GM12878 (cell line): Measurements from ENCODE around the gene TUBGCP3. TPM values are rescaled to one million over a fixed set of nuclear protein-coding genes. Genes with fewer than 3 reads are reported as not detected.

Experiments
- ATAC-seq: fragments of 200-7000 bp; cut with Tn5 transposase; 3 replicates; pipeline ENCODE4 v1.9.1; 2020; ENCODE audit warnings: mild to moderate bottlenecking, moderate library complexity
- BruUV-seq: library from RNA; stranded (reverse); fragments of 400-500 nt; replicated peaks from 2 replicates; lab custom pipeline; 2021; lab: Mats Ljungman, UMichigan
- CTCF ChIA-PET: fragments of 300-600 bp; sonication (Branson Sonifier 250); formaldehyde crosslinking; extraction: SDS; loops from one replicate; lab custom pipeline; 2021; ENCODE audit warnings: inconsistent platforms; lab: Yijun Ruan, JAX
- POLR2A ChIA-PET: fragments of 350-600 bp; formaldehyde crosslinking; extraction: SDS; loops from one replicate; lab custom pipeline; 2021; ENCODE audit warnings: inconsistent platforms; lab: Charles Lee
- RAD21 ChIA-PET: fragments of 300-600 bp; sonication (Branson Sonifier 250); formaldehyde crosslinking; loops from one replicate; lab custom pipeline; 2023; ENCODE audit warnings: antibody characterized with exemption; ENCODE audit not compliant: unreplicated experiment; lab: Charles Lee
- SMC1A ChIA-PET: fragments of 300-600 bp; sonication (Branson Sonifier 250); formaldehyde crosslinking; loops from one replicate; lab custom pipeline; 2023; ENCODE audit not compliant: unreplicated experiment, uncharacterized antibody; lab: Charles Lee
- DNase-seq: peaks from one replicate; pipeline ENCODE4 v3.0.0-alpha.2; 2011; ENCODE audit warnings: low read depth, low spot score
- FAIRE-seq: peaks from 3 replicates; lab custom pipeline; 2011; peaks lifted over from hg19 to GRCh38; lab: Jason Lieb, UNC
- H2AFZ ChIP-seq: 2 replicates; pipeline ENCODE4 v1.6.0; 2011; ENCODE audit warnings: low read depth, low read length, control low read depth; ENCODE audit not compliant: control insufficient read depth
- H3K27ac ChIP-seq: 2 replicates; pipeline ENCODE4 v1.5.1; 2011; ENCODE audit warnings: control low read depth; ENCODE audit not compliant: control insufficient read depth, insufficient read depth
- H3K27me3 ChIP-seq, 2 experiments: replicated peaks in 1 of 2; 2 replicates each; pipeline versions ENCODE4 v1.6.0 to v1.6.1; 2011; ENCODE audit warnings: low read length in 1 of 2; ENCODE audit not compliant: control insufficient read depth in 2 of 2, insufficient read depth in 2 of 2
- H3K36me3 ChIP-seq, 2 experiments: 2 replicates each; pipeline ENCODE4 v1.5.1; 2011; ENCODE audit warnings: low read length in 1 of 2; ENCODE audit not compliant: control insufficient read depth in 2 of 2, insufficient read depth in 2 of 2
- H3K4me1 ChIP-seq: 2 replicates; pipeline ENCODE4 v1.6.1; 2011; ENCODE audit warnings: mild to moderate bottlenecking, low read length, moderate library complexity, mixed read lengths; ENCODE audit not compliant: control insufficient read depth, insufficient read depth
- H3K4me2 ChIP-seq: 2 replicates; pipeline ENCODE4 v1.6.0; 2011; ENCODE audit warnings: control low read depth; ENCODE audit not compliant: control insufficient read depth, insufficient read depth
- H3K4me3 ChIP-seq: fragments of 200-600 bp; sonication (generic); 2 replicates; pipeline ENCODE4 v1.5.1; 2016
- H3K79me2 ChIP-seq: 2 replicates; pipeline ENCODE4 v1.6.0; 2011; ENCODE audit warnings: low read length; ENCODE audit not compliant: control insufficient read depth, insufficient read depth
- H3K9ac ChIP-seq: 2 replicates; pipeline ENCODE4 v1.8.0; 2011; ENCODE audit warnings: low read length, control low read depth, mixed read lengths; ENCODE audit not compliant: control insufficient read depth, insufficient read depth
- H3K9me3 ChIP-seq: replicated peaks from 3 replicates; pipeline ENCODE4 v1.5.1; 2011; ENCODE audit warnings: mild to moderate bottlenecking, low read length; ENCODE audit not compliant: control insufficient read depth, insufficient read depth
- H4K20me1 ChIP-seq: 2 replicates; pipeline ENCODE4 v1.6.0; 2011; ENCODE audit not compliant: control insufficient read depth, insufficient read depth
- BMI1 ChIP-seq: fragments of 450-650 bp; IDR thresholded peaks from 2 replicates; pipeline ENCODE4 v1.6.1; 2016; ENCODE audit warnings: mild to moderate bottlenecking, moderate library complexity, borderline replicate concordance
- CHD2 ChIP-seq: IDR thresholded peaks from 2 replicates; pipeline ENCODE4 v1.6.1; 2011; ENCODE audit warnings: low read depth, low read length, improper control_type of control experiment, borderline replicate concordance
- CUX1 ChIP-seq: IDR thresholded peaks from 2 replicates; pipeline ENCODE4 v1.6.1; 2012; ENCODE audit warnings: improper control_type of control experiment, low read depth, low read length; ENCODE audit not compliant: insufficient replicate concordance
- FOXK2 ChIP-seq: fragments of 450-650 bp; IDR thresholded peaks from 2 replicates; pipeline ENCODE4 v1.6.1; 2017; ENCODE audit warnings: mild to moderate bottlenecking, moderate library complexity
- NR2C2 ChIP-seq: IDR thresholded peaks from 2 replicates; pipeline ENCODE4 v1.6.1; 2011; ENCODE audit warnings: borderline replicate concordance, low read depth; ENCODE audit not compliant: control insufficient read depth, insufficient read length
- RAD51 ChIP-seq: fragments of 450-650 bp; IDR thresholded peaks from 2 replicates; pipeline ENCODE4 v1.6.1; 2016; ENCODE audit warnings: moderate library complexity, mild to moderate bottlenecking, inconsistent platforms
- REST ChIP-seq: IDR thresholded peaks from 2 replicates; pipeline ENCODE4 v1.6.1; 2012; ENCODE audit warnings: mild to moderate bottlenecking, low read depth, low read length
- STAT3 ChIP-seq: IDR thresholded peaks from 2 replicates; pipeline ENCODE4 v1.6.1; 2011; ENCODE audit warnings: low read depth, low read length, improper control_type of control experiment
- SUPT20H ChIP-seq: IDR thresholded peaks from 2 replicates; pipeline ENCODE4 v1.6.1; 2011; ENCODE audit warnings: low read depth, mild to moderate bottlenecking, low read length, moderate library complexity, borderline replicate concordance; ENCODE audit not compliant: control insufficient read depth
- TCF7 ChIP-seq: IDR thresholded peaks from 2 replicates; pipeline ENCODE4 v1.6.1; 2014; ENCODE audit warnings: antibody characterized with exemption, borderline replicate concordance
- ZBTB33 ChIP-seq: fragments of 450-650 bp; IDR thresholded peaks from 2 replicates; pipeline ENCODE4 v1.6.1; 2017; ENCODE audit warnings: mild to moderate bottlenecking
- ZNF207 ChIP-seq: fragments of 450-650 bp; IDR thresholded peaks from 2 replicates; pipeline ENCODE4 v1.6.1; 2014; ENCODE audit warnings: antibody characterized with exemption, mild to moderate bottlenecking, borderline replicate concordance
- WGBS: methylation state at CpG from one replicate; pipeline ENCODE4 v1.1.6; 2016; ENCODE audit warnings: low lambda C conversion rate; ENCODE audit not compliant: insufficient replicate concordance, insufficient coverage; ENCODE audit errors: missing lambda C conversion rate; 5-methylcytosine and 5-hydroxymethylcytosine counted together
- in situ Hi-C: fragments of 300-500 bp; cut with MboI; formaldehyde crosslinking; loops from 9 replicates; pipeline ENCODE4 v1.14.3; 2018; ENCODE audit warnings: mixed read lengths
- intact Hi-C: fragments of 100-400 bp; cut with micrococcal nuclease; formaldehyde crosslinking; loops from one replicate; pipeline ENCODE4 v1.14.2; 2022; ENCODE audit not compliant: unreplicated experiment
- polyA plus RNA-seq, 11 experiments: library from polyadenylated mRNA; depleted of rRNA in 4 of 11; unstranded in 6 of 11; stranded (reverse) in 5 of 11; fragments of >200 nt; fragmentation: Nextera tagmentation in 4 of 11; fragmentation: Illumina TruSeq in 1 of 11; extraction: Ambion mirVana in 4 of 11; extraction: Trizol in 1 of 11; gene quantifications; 1 replicate in 1 of 11; 2 replicates in 10 of 11; pipeline versions ENCODE4 v1.2.1 to v1.2.3, GENCODE V29; 2011 to 2016; ENCODE audit warnings: inconsistent platforms in 2 of 11, missing spikeins in 2 of 11, low read depth in 1 of 11
- total RNA-seq, 4 experiments: library from RNA; depleted of rRNA in 3 of 4; stranded (reverse); fragments of >200 nt in 3 of 4; fragmentation: Illumina TruSeq in 1 of 4; extraction: Trizol in 1 of 4; gene quantifications; 2 replicates each; pipeline versions ENCODE4 v1.2.1 to v1.2.3, GENCODE V29; 2013 to 2021

Gene TUBGCP3
- total and polyA plus RNA-seq, 10 of the 15 experiments (the other 5 are each of a cell fraction or from before 2014, with no cell fraction given), result 4.0 to 34.0 (median 22.6) TPM

GRCh38 chr13:112487127-112487517, 100.8 kb downstream of the TUBGCP3 start:
- Histone ChIP-seq H3K4me1 (no peaks in the 10 kb centered on the region), H3K27me3 (no peaks in the 10 kb centered on the region), H2AFZ (no peak overlapping the region), H4K20me1 (no peaks in the 10 kb centered on the region), H3K36me3 (peaks cover 4% of the 10 kb centered on the region in 2 experiments; a peak in 3 of 4 replicates), H3K9me3 (no peaks in the 10 kb centered on the region), H3K79me2 (no peaks in the 10 kb centered on the region), H3K4me2 (no peak overlapping the region), H3K4me3 (no peak overlapping the region), H3K9ac (no peak overlapping the region), H3K27ac (no peak overlapping the region)
- BruUV-seq, result no TSS peak
- TF ChIP-seq REST, result no peak
- TF ChIP-seq CHD2, result no peak
- TF ChIP-seq STAT3, result no peak
- TF ChIP-seq CUX1, result no peak
- TF ChIP-seq NR2C2, result no peak
- no peak for TF ChIP-seq BMI1
- no peak for TF ChIP-seq SUPT20H
- no peak for TF ChIP-seq RAD51
- no peak for TF ChIP-seq FOXK2
- no peak for TF ChIP-seq ZBTB33
- no peak for TF ChIP-seq ZNF207
- TF ChIP-seq TCF7, result no peak
- in situ Hi-C loops (no loop called here), intact Hi-C loops (no loop called here)
- RAD21 ChIA-PET, result no interaction called here
- DNase-seq (no peak), FAIRE-seq (no peak), ATAC-seq (no peak)
- CTCF ChIA-PET, result no interaction called here
- SMC1A ChIA-PET, result no interaction called here
- POLR2A ChIA-PET, result no interaction called here
- over 99% methylated on average over 8 of the region's 8 CpGs for WGBS
